HG03575 (cell line): ENCODE results near the gene SH3RF1.

Source experiments
- ATAC-seq: cut with Tn5 transposase; IDR thresholded peaks from one replicate; pipeline ENCODE4 v1.9.1; 2021; ENCODE audit not compliant: unreplicated experiment, insufficient number of reproducible peaks, low FRiP score; ENCODE audit errors: extremely low read depth

SH3RF1 gene

DNA sequence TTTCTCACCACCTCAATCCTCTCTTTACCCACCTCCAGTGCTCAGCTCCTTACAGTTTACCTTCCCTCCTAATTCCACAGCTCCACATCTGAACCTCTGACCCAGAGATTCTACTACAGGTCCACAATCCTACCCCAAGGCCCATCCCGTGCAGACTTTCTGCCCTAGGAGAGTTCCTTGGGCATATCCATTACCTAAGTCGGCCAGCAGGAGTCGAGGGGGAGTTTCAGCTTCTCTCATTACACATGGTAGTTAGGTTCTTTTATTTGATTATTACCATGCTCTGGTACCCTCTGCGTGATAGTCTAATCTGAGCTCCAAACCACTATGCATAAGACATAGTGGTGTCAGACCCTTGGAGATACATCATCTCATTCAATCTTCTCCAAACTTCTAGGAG, 117.9 kb downstream of the SH3RF1 start:
- no peak for ATAC-seq

DNA sequence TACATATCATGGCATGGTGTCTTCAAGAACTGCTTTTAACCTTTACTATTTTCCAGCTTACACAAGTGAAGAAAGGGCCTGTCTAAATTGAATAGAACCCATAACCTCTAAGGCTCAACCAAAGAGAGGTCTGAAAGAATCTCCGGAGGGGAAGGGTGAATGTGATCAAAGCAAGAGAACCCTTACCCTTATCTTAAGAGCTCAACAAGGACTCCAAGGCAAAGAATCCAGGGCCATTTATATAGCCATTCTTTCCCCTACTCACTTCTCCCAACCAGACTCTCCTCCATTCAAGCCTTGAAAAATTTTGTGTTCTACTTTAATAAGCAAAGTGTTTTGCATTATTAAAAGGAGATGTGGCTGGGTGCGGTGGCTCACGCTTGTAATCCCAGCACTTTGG, 118.7 kb downstream of the SH3RF1 start:
- ATAC-seq = no peak

DNA sequence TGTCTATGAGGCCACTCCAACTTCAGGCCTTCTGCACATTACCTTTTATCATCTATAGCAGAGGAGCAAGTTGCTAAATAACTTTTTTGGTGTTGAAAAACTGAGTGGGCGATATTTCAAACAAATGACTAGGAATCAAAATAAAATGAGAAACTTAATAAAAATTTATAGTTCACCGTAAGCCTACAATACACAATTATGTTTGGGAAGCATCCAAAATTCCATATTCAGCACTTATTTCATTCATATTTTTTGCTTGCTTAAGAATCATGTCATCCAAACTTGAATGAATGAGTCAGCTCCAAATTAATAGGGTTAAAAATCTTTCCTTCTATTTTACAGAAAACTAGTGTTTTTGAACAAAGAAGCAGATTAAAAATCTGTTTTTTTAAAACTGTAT, 119.1 kb downstream of the SH3RF1 start:
- ATAC-seq = no peak

DNA sequence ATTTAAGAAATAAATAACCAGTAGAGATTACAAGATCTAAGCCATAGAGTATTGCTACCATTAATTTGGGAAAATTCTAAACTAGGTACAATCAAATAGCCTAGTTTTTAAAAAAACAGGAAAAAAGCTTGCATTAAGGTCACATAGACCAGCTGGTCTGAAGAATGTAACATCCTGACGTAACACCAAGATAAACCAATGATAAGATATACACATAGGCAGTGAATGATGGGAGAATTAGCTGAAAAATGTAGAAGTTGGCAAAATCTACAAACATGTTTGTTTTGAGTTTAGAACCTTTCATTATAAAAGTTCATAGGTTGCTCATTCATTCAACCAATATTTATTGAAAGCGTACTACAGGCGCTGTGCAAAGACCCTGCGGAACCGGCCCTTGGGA, 120.0 kb downstream of the SH3RF1 start:
- no peak for ATAC-seq

DNA sequence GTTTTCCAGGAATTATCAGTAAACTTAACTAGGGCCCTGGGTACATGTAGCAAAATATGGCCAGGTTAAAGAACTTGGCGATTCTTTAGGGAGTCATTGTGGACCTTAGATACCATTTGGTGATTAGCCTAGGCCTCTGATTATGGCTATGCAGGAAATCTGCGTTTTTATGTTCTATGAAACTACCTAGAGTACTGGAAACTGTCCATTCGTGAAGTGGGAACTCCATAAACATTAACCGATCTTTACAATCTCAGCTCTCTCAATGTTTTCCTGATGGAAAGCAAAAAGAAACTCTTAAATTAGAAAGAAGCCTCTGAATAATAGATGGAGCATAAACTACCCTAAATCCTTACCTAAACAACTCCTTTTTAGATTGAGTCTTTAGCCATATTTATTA, 121.9 kb downstream of the SH3RF1 start:
- no peak for ATAC-seq

DNA sequence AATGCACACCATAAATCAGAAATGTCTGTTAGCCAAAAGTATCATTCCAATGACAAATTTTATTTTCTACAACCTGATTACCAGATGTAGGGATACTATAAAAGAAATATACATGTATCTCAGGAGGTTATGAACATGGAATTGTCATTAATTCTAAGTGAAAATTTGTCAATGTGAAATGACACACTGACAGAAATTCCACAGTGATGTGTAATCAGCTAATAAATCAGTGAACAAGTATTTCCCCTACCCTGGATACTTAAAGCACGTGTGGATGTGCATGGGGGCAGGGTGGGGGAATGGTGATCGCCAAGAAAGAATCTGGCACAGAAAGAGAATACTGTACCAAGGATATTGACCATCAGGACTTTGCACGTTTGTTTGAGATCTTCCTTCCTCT, 123.6 kb downstream of the SH3RF1 start:
- no peak for ATAC-seq

DNA sequence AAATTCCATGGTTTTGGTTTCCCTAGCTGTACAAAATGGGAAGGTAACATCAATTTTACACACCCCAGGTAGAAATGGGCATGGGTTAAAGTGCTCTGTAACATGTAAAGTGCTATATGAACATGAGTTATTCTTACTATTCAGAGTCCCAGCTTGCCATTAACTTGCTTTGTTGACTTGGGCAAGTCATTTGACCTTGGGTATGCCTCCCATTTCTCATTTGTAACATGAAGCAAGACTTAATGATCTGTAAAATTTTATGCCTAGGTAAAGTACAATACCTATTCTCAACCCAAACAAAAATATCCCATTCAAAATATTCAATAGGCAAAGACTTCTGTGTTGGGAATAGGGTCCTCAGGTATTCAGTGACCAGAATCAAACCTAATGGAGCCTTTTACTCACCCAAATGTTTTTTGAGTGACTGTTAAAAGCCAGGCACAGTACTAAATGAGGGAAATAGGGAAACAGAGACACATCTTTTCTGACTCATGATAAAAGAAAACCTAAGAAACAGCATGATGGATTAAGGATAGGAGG, 126.6 kb downstream of the SH3RF1 start:
- no peak for ATAC-seq

DNA sequence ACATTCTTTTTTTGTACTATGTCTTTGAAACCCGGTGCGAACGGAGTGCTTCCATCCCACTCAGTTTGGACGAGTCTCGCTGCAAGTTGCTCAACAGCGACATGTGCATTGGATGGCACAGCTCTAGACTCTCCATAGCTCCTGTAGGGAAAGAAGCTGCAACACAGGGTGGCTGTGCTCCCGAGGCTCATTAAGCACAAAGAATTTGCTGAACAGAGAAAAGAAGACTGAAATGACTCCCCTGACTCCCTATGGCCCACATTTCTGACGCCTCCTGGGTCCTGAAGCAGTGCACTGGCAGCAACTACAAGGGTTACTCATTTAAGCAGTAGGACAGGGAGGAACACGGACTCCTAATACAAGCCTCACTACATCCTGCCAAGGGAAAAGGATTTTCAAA, 127.4 kb downstream of the SH3RF1 start:
- ATAC-seq = no peak

DNA sequence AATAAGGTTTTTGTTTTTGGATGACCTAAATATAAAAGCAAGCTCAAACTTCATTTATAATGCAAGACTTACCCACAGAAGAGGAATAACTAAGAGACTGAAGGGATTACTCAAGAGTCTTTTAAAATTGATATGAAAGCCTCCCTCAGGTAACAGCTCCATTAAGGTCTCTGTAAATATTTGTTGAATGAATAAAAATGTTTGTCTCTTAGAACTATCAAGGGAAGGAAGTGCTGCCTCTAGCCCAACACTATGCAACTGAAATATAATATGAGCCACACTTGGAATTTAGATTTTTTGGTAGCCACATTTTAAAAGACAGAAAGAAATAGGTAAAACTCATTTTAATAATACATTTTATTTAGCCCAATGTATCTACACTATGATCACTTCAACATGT, 127.8 kb downstream of the SH3RF1 start:
- no peak for ATAC-seq

DNA sequence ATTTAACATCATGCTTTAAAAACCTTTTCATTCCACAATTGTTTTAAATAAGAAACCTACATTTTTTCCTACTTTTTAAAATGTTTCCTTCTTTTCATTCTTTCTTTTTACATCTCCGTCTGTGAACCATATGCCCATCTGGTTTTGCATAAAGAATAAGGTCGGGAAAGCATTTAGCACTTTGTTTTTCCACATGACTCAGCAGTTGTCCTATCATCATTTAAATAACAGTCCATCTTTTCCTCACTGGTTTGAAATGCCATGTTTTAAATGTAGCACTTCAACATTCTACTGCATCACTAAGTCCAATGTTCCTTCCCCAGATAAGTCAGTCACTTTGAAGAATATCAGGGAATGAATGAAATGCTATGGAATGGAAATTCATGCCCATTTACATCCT, 128.4 kb downstream of the SH3RF1 start:
- no peak for ATAC-seq

DNA sequence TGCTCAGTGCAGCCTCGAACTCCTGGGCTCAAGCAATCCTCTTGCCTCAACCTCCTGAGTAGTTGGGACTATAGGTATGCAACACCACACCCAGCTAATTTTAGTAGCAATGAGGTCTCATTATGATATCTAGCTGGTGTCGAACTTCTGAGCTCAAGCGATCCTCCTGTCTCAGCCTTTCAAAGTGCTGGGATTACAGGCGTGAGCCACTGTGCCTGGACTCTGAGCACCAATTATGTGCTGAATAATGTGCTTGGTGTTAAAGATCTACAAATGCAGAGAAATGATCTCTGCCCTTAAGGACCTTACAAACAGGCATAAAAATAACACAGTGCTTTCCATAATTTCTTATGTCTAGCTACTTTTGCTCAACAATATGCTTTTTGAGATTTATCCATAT, 131.7 kb downstream of the SH3RF1 start:
- no peak for ATAC-seq

DNA sequence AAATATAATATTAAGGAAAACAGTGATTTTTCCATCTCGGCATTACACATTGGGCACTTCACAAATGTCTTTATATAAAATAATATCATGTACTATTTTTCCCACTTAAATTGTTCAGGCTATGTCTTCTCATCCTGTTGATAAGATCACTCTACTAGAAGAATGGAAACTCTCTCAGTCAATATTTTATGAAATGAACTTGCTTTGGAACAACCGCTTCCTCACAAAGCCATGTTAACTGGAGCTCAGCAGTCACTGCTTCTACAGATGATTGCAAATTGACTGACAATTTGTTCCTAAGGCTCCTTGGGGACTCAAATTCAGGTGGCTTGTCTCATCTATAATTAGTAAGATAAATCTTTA, 133.2 kb downstream of the SH3RF1 start:
- no peak for ATAC-seq

DNA sequence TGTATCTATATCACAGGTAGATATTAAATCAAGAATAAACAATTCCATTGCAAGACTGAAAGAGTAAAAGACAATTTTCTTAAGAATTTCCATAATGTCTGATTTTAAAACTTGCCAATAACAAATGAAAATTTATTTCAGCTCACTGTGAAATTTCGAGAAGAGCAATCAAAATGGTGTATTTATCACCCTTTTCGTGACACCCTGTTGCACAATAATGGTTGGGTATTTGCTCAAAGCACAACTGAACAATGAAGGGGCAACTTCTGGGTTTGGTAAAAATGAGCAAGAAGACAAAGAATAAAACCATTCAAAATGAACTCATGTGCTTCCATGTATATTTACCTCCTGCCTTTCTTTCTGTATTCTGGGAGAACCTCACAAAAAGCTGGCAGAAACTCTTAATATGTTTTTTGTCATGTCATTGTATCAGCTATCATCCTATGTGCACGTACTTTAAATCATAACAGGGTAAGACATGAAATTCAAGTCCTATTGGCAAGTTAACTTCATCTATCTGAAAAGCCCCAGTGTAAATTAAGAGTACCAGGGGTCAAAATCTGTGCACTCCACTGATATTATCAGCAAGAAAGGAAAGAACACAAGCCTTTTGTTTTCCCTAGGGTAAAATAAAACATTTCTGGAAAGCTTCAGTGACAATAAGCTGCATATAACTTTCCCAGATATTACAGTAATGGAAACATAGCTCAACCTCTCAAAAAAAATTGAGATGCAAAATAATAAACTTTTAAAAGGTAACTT, 133.8 kb downstream of the SH3RF1 start:
- ATAC-seq = no peak

DNA sequence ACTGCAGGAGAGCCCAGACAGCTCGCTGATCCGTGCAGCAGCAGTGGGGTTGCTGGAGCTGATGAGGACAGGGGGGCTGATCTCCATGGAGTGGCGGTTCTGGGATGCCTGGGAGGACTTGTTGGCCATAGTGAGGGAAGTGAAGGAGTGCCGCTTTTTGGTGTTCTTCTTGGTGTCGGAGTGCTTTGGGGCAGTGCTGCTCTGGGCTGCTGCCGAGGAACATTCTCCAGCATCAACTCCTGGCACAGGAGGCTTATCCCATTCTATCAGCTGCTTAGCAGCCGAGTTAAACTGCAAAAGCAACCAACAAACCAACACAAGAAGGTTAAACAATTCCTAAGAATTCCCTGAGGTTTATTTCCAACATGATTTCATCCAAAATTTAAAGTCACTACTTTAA, 134.4 kb downstream of the SH3RF1 start:
- ATAC-seq = no peak

DNA sequence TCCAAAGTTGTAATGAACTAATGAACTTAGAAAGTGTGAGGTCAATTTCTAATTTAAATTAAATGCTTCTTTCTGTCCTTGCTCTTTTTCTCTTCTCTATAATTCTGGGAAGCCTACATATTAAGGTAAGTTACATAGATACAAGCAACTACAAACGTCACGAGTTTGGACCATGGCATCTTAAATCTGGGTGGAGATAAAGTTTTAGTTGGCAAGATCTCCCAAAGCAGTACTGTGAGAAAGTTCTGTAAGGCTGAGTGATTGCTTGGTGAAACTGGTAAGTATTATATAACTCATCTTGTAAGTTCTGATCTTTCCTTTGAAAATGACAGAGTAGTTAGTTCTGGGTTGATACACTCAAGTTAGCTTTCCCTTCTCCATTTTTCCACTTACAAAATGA, 135.0 kb downstream of the SH3RF1 start:
- no peak for ATAC-seq

DNA sequence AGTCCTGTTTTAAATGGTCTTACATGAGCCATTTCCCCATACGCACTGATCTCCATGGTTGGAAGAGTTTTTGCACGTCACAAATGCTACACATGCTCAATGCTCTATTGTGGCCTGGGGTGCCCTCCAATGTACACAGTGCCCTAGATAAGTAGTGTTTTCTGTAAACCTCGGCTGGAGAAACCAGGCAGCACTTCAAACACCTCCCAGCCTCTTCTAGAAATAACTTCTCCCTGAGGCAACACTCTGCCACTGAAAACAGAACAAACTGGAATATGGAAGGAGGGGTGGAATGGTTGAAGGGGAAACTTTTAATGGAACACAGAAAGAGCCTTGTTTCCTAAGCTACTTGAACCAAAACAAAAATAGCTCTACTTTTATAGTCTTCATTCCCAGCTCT, 136.8 kb downstream of the SH3RF1 start:
- no peak for ATAC-seq

DNA sequence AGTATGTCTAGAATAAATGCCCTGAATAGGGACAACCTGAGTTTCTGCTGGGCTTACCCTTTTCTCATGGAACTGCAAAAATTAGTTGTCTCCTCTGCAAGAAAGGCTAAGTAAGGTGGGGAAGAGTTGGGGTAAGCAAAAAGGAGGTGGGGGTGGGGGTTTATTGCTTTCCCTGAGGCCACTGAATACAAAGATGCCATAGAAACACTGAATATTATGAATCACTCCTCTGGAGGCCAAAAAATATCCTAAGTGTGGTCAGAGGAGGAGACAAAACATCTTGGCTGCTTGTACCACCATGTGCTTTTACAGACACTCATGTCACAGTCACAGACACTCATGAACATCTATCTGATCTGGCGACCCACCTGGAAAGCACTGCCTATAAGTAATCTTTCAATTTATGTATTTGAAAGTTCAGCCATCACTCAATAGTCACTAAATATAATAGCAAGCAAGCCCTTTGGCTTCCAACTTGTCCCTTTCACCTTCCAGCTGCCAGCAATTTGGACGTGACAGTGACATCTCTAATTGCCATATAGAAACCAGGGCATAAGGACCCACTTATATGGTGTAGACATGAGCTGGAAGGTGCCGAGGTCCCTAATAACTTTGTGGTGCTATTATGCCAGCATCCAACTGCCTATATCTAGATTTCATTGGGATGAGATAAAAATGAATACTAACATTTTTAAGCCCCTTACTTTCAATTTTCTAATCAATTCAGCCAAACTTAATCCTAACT, 138.0 kb downstream of the SH3RF1 start:
- no peak for ATAC-seq

DNA sequence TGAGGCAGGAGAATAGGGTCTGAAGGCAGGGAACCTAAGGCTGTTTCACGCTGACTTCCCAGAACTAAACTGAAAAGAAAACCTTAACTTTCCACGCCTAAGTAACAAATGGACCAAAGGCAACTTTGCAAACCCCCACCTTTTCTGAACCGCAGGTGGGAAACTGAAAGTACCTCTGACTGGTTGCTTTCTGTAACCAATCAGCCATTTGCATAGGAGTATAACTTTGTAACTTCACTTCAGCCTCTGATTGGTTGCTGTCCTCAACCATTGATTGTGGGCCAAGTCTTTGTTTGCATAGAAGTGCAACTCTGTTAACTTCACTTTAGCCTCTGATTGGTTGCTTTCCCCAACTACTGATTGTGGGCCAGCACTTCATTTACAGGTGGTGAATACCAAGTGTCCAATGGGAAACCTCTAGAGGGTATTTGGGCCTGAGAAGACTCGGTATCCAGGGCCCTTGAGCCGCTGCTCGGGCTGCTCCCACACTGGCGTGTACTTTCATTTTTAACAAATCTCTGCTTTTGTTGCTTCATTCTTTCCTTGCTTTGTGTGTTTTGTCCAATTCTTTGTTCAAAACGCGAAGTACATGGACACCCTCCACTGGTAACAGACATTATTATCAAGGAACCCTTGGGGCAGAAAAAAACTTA, 139.1 kb downstream of the SH3RF1 start:
- ATAC-seq = no peak

DNA sequence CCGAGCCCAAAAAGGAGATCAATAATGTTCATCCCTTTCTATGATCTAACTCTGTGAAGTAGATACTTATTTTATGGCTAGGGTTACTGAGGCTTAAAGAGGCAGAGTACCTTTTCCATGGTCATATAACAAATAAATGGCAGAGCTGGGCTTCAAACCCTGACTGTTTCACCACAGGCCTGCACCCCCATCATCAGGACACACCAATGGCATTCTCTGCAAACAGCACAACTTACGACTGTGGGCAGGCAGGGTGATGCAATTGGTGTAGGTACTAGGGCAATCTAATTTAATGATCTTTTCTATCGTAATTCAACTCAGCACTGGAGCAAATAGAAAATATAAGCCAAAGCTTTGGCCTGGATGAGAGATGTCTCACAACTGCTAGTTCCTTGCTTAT, 141.9 kb downstream of the SH3RF1 start:
- ATAC-seq = no peak

DNA sequence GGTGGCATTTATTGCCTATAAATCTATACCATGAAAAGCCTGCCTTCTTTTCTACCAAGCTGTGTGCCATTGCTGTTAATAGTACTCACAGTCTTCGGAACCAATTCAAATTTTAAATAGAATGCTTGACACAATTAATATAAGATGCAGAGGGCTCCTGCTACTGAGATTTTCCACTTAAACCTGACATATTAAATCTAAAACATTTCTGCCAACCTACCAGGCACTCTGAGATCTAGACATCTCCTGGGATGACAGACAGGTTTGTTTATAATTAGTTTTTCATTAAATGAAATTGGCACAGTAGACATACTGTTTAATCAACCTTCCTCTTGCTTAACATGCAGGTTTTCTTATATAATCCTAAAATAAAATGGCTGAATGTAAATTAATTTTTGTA, 143.4 kb downstream of the SH3RF1 start:
- no peak for ATAC-seq
